Posterior vena cava (tissue), 2 donors: ENCODE results near the gene ITGB2. TPM values are rescaled to one million over a fixed set of nuclear protein-coding genes. Genes with fewer than 3 reads are reported as not detected.
A peak's percentile ranks its signal among the peaks of the same experiment; 100 is the strongest.

Source experiments
- DNase-seq: peaks from one replicate; pipeline ENCODE4 v3.0.0-alpha.2; 2020; ENCODE audit warnings: low spot score
- intact Hi-C, 2 donors: fragments of 100-400 bp; cut with DNase I; formaldehyde crosslinking; loops; one replicate each; pipeline versions ENCODE4 v1.14.1 to v1.14.2; 2022 to 2023
- total RNA-seq, 2 donors: library from RNA; stranded (reverse); fragmentation: NEBNext Ultra II Directional; extraction: Animal tissue kit (Norgen Biotek cat#: 25700); gene quantifications; one replicate each; pipeline ENCODE4 v1.2.1, GENCODE V29; 2021
- donor health status: DM: yes; HTN: yes; CAD: no.
- donor health status: DM: yes; HTN: yes; CAD: no.

Gene ITGB2
- total RNA-seq, 2 donors from 2014 or later: 47.9 to 122 TPM

GRCh38 chr21:44894687-44895302 lies 25.9 kb downstream of the ITGB2 start:
- DNase-seq: no peak
- intact Hi-C loops: loop anchor here in 1 of 2 donors (5.0 kb wide), 1 partner anchor 38 kb away; no protein-coding TSS in a partner anchor

DNA sequence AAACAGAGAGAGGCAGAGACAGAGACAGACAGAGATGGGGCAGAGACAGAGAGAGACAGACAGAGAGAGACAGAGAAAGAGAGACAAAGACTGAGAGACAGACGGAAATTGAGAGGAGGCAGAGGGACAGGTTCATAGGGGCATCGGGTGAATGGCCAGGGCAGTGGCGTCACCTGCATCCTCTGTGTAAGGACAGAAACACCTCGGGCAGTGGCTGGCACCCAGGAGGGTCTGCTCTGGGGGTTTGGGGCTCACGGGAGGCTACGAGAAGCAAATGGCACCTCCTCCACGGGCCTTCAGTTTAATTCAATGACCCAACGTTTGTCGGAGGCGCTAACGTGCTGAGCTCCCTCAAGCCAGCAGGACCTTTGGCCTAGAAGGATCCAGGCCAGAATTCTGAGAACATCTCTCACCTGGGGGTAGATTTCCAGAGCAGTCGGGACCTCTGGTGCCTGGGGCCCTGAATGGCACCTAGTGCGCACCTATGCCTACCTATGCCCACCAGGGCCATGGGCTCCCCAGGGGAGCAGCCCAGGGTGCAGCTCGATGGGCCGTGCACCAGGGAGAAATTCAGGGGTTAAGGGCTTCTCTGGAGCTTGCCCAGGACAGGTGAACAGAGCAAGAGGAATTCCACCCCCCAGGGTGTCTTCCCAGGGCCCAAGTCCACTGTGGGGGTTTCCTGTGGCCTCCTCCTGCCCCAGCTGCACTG lies 26.6 kb downstream of the ITGB2 start:
- DNase-seq: peak; percentile 62
- intact Hi-C loops: loop anchor here in 1 of 2 donors (5.0 kb wide), 1 partner anchor 38 kb away; no protein-coding TSS in a partner anchor

DNA sequence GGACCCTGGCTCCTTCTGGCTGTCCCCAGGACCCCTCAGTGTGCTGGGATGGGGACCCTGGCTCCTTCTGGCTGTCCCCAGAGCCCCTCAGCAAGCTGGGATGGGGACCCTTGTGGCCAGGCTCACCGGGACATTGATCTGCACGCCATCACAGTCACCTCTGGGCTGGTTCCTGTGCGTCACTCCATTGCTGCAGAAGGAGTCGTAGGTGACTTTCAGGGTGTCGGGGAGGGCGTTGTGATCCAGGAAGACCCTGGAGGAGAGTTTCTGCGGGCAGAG lies 27.5 kb downstream of the ITGB2 start:
- peak; percentile 71 for DNase-seq
- intact Hi-C loops: loop anchor here in 1 of 2 donors (5.0 kb wide), 1 partner anchor 39 kb away; no protein-coding TSS in a partner anchor

DNA sequence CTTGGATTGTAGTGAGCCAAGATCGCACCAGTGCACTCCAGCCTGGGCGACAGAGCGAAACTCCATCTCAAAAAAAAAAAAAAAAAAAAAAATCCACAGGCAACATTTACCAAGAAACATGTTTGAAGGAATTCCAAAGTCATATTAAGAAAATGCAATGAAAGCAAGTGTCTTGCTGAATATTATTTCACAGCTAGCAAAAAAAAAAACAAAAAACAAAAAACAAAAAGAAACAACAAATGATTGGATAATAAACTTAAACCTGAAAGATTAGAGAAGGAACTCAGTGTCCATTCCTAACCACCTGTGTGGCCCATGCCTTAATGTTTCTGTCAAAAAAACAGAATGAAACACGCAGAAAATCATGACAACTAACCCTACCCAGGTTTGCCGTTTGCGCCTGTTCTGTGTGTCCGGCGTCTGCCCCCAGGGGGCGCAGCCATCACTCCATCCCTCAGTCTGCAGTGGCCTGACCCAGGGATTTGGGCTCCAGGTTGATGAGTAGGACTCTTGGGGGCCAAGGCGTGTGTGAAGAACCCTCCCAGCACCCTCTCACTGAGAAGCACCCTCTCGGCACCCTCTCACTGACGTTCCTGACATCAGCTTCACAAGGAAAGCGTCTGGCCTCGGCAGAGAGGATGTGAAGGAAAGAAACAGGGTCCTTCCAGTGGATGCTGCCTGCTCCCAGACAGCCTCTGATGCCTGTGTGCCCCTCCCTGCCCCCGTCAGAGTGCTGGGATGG lies 28.0 kb downstream of the ITGB2 start:
- DNase-seq: peak; percentile 88
- intact Hi-C loops: loop anchor here in 1 of 2 donors (5.0 kb wide), 1 partner anchor 40 kb away; no protein-coding TSS in a partner anchor

- DNase-seq: peak; percentile 56
- intact Hi-C loops: loop anchor here in 1 of 2 donors (5.0 kb wide), 1 partner anchor 40 kb away; no protein-coding TSS in a partner anchor
Measured at GRCh38 chr21:44892095-44892494, 28.6 kb downstream of the ITGB2 start.

GRCh38 chr21:44891631-44892031 lies 29.1 kb downstream of the ITGB2 start:
- intact Hi-C loops: loop anchor here in 1 of 2 donors (5.0 kb wide), 1 partner anchor 41 kb away; no protein-coding TSS in a partner anchor
- DNase-seq: peak; percentile 73

DNA sequence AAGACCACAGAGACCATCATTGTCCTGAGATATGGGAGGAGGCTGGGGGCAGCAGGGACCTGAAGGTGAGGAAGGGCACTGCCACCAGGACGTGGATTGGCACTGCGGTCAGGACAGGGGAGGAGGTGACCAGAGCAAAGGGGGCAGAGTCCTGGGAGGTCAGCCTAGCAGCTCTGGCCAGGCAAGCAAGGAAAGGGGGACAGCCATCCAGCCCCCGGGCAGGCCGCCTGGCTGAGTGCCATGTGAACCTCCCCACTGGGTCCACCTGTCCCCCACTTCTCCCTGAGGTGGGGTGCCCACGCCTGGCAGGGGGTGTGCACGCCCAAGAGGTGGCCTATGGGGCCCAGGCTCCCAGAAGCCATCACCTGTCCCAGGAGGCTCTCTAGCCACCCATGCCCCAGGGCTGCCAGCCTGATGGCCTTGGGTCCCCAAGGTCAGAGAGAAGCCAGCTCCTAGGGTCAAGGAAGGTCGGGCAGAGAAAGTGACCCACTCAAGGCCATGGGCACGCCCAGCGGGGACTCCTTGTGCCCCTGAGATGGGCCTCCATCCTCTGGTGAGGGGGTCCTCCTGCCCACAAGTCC lies 29.6 kb downstream of the ITGB2 start:
- intact Hi-C loops: loop anchor here in 1 of 2 donors (5.0 kb wide), 1 partner anchor 41 kb away; no protein-coding TSS in a partner anchor
- DNase-seq: peak; percentile 76

DNA sequence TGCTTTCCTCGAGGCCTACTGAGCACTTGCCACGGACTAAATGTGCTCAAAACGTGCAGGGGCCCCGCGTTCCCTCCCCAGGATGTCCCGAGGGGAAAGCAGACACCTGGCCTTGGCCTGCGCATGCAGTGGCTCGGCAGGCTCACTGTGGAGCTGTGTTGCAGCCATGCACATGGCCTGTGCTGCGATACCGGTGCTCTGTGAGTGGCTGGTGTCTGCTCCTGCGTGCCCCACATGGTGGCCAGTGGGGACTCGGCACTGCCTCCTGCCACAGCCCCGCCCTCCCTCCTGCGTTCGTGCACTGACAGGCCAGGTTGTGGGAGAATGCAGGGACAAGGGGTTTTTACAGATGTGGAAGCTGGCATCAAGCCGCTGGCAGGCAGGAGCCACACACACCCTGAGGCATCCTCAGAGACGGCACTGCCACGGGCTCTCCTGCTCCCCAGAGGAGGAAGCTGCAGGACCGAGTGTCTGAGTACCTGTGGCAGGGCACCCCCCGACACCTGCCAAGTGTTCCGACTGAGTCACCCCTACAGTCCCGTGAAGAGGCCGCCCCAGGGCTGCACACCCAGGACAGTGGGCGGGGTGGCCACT lies 30.3 kb downstream of the ITGB2 start:
- DNase-seq: peak; percentile 72
- intact Hi-C loops: loop anchor here in 1 of 2 donors (5.0 kb wide), 1 partner anchor 42 kb away; no protein-coding TSS in a partner anchor

DNA sequence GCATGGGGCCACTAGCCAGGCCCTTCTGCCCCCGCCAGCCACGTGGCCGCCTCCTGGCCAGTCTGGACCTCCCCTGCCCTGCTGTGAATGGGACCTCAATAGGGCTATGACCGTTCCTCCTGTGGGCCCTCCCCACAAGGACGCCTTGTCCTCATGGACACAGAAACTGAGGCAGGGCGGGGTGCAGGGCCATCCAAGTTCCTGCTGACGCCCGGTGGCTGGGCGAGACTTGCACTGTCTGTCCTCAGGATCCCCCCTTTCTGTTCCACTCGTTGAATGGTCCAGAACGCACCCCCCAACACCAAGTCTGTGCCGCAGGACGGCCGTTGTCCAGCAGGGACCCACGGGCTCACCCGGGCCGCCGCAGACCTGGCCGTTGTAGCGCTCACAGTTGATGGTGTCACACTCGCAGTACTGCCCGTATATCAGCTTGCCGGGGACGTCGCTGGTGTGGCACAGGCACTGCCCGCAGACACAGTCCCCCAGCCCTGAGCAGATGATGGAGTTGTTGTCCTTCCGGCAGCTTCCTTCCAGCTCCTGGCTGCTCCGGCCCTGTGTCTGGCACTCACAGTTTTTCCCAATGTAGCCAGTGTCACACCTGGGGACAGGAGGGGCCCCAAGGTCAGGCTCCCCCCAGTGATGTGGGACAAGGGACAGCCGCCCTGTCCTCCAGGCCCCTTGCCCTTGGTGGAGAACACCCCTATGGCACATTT lies 30.9 kb downstream of the ITGB2 start:
- peak; percentile 77 for DNase-seq
- intact Hi-C loops: loop anchor here (5.0 to 10.0 kb wide), 2 partner anchors 43 to 245 kb away; no protein-coding TSS in a partner anchor

DNA sequence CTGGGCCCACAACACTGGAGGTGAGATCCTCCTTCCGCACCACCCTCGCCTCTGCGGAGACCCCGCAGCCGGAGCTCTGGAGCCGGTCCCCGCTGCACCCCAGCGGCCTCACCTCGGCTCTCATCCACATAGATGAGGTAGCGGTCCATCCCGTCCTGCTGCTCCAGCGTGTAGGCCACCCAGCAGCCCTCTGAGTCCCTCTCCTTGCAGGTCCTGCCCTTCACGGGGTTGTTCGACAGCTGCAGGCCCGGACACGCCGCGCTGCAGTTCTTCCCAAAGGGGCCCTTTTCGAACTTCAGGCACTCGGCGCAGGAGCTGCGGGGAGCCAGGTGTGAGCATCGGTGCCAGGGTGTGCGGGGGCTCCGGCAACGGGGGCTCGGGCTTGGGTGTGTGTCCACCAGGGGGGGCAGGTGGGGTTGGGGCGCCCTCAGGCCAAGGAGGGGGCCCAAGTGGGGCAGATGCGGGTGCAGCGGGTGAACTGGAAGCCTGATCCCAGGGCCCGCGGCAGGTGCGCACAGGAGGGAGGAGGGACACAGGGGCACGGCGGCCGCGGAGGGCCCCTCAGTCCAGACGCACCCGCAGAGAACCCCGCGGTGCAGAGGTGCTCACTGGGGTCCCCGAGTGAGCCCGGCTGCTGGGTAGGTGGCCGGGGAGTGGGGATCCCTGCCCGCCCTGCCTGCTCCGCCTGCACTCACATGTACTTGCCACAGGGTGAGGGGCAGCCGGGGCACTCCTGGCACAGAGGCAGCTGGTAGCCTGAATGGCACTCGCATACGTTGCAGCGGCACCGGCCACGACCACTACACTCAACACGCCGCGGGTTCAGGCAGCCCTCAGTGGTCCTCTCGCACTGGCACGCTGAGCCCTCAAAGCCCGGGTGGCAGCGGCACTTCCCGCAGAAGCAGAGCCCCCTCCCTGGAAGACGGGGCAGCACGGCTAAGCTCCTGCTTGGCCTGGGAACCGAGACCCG lies 31.8 kb downstream of the ITGB2 start:
- no peak for DNase-seq
- intact Hi-C loops: loop anchor here in 1 of 2 donors (10.0 kb wide), 1 partner anchor 246 kb away; no protein-coding TSS in a partner anchor

DNA sequence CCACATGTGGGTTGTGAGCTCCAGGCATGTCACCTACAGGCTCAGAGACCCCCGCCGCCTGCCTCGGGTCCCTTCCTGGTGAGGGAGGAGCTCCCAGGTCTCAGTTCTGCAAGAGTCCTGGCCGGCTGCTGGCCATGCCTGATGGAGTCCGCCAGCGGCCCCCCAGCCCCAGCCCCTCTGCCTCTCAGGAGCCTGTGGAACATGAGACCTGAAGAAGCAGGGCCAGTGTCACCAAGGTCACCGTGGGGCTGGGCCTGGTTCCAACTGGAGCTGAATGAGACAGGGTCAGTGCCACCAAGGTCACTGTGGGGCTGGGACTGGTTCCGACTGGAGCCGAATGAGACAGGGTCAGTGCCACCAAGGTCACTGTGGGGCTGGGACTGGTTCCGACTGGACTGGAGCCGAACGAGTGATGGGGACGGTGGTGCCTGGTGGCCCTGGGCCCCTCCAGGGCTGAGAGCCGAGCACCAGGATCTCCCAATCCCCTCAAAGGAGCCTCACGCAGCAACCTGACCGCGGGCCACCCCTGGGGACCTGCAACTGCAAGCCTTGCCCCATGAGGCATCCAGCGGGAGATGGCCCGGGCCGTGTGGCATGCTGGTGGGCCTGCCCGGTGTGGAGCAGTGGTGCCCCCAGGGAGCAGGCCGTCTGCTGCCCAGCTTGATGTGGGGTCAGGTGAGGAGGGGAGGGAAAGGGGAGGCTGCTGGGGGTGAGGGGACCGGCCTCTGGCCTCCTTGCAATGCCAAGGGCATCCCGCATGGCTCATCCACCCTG lies 32.7 kb downstream of the ITGB2 start:
- no peak for DNase-seq
- intact Hi-C loops: loop anchor here in 1 of 2 donors (10.0 kb wide), 1 partner anchor 247 kb away; no protein-coding TSS in a partner anchor

DNA sequence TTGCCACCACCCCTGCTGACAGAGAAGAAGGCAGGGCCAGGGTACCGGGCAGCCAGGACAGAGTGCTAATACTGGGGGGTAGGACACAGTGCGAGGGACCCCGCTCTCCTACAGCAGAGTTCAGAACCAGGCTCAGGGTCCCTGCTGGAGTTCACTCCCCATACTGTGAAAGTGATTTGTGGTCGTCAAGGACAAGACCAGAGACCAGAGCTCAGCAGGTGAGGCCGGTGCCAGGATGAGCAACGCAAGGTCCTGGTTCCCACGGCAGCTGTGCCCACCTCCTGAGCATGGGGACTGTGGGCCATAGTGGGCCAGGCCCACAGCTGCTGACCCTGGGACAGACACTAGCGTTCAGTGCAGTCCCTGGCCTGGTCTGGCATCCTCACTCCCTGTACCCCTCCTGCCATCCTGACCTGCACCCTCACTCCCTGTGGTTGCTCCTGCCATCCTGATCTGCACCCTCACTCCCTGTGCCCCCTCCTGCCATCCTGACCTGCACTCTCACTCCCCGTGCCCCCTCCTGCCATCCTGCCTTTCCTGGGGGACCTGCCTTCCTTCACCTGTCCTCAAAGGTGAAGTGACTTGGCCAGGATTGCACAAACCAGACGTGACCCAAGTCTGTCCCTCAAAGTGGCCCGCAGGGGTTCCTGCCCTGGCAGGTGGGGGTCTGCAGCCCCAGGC lies 33.4 kb downstream of the ITGB2 start:
- intact Hi-C loops: loop anchor here in 1 of 2 donors (10.0 kb wide), 1 partner anchor 248 kb away; no protein-coding TSS in a partner anchor
- no peak for DNase-seq

DNA sequence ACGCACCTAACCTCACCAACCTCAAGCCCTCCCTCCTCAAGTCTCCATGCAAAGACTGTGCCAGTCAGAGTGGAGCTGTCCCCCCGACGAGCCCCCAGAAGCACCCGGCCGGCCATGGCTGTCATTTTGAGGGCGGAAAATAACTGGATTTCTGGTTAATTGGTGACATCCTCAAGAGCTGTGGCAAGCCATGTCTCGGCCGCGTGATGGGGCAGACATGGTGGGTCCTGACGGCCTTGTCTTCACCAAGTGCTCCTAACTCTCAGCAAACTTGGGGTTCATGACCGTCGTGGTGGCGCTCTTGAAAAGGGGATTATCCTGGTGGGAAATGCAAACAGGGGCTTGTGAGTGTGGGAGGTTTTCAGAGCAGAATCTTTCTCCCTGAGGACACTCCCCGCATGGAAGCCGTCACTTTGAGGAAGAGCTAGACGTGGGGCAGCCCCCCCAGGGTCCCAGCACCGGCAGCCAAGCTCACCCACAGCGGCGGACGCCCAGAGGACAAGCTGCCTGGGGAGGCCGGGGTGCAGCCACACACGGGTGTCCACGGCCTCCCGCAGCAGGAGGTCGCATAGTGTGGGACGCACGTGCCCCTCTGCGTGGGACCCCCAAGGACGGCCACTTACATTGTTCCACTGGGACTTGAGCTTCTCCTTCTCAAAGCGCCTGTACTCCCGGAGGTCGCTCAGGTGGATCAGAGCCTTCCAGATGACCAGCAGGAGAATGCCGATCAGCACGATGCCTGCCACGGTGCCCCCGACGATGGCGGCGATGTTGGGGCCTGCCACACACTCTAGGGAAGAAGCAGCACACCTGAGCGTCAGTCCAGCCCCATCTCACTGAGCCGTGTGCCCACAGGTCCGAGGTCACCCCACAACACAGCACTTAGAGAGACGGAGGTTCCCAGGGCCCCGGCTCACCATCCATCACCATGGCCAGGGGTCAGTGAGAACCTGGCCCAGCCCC lies 34.3 kb downstream of the ITGB2 start:
- DNase-seq: no peak
- intact Hi-C loops: loop anchor here in 1 of 2 donors (10.0 kb wide), 1 partner anchor 248 kb away; no protein-coding TSS in a partner anchor

DNA sequence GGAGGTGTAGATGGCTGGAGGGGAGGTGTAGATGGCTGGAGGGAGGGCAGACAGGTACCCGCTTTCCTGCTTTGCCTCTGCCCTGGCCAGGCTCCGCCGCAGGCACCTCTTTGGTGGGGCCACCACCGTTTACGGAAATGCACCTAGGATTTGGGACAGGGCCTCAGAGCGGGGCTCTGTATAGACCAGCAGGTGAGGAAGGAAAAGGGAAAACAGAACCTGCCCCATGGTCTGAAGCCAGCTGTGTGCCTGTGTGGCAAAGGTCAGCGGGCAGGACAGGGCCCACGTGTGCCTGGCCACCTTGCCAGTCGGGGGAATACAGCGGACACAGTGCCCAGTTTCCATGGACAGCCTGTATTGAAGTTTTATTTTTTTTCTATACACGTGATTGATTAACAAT lies 35.1 kb downstream of the ITGB2 start:
- no peak for DNase-seq
- intact Hi-C loops: loop anchor here in 1 of 2 donors (10.0 kb wide), 1 partner anchor 249 kb away; no protein-coding TSS in a partner anchor
